Effector memory CD8-positive, alpha-beta T cell (primary cell): Measurements from ENCODE around the gene RANGRF.
"Not testable (repeated sequence)": the region's sequence is repeated elsewhere in the genome, so short reads cannot be mapped to it uniquely, and the experiment has no call there.

ENCODE experiments used
- ATAC-seq: fragments of 150-1000 bp; cut with Tn5 transposase; replicated peaks from 2 replicates; pipeline ENCODE4 v1.10.0; 2021; ENCODE audit warnings: mild to moderate bottlenecking, moderate library complexity
- DNase-seq, 3 experiments: peaks; one replicate each; pipeline ENCODE4 v3.0.0; 2021
- H3K27ac Mint-ChIP-seq, 2 donors: one replicate each; pipeline ENCODE4 v1.8.0; 2022; ENCODE audit warnings: mild to moderate bottlenecking in 2 of 2, mixed read lengths in 2 of 2, moderate library complexity in 2 of 2
- H3K27me3 Mint-ChIP-seq, 2 donors: one replicate each; pipeline ENCODE4 v1.8.0; 2022; ENCODE audit warnings: mixed read lengths in 2 of 2
- H3K36me3 Mint-ChIP-seq: one replicate; pipeline ENCODE4 v1.8.0; 2022; ENCODE audit warnings: mild to moderate bottlenecking, moderate library complexity, mixed read lengths; ENCODE audit not compliant: insufficient read depth
- H3K4me1 Mint-ChIP-seq, 2 donors: one replicate each; pipeline ENCODE4 v1.8.0; 2022; ENCODE audit warnings: low read depth in 2 of 2, mixed read lengths in 2 of 2
- H3K4me3 Mint-ChIP-seq, 2 donors: one replicate each; pipeline ENCODE4 v1.8.0; 2022; ENCODE audit warnings: mild to moderate bottlenecking in 2 of 2, mixed read lengths in 2 of 2, moderate library complexity in 2 of 2
- H3K9me3 Mint-ChIP-seq, 2 donors: one replicate each; pipeline ENCODE4 v1.8.0; 2022; ENCODE audit warnings: mixed read lengths in 2 of 2
- total RNA-seq, 9 experiments: gene quantifications; one replicate each; lab custom pipeline; 2026; lab: John Stamatoyannopoulos, UW

The RANGRF gene, protein sequence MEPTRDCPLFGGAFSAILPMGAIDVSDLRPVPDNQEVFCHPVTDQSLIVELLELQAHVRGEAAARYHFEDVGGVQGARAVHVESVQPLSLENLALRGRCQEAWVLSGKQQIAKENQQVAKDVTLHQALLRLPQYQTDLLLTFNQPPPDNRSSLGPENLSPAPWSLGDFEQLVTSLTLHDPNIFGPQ
- total RNA-seq = 17.3 to 39.2 (median 29.4) reads per million in 9 experiments

DNA sequence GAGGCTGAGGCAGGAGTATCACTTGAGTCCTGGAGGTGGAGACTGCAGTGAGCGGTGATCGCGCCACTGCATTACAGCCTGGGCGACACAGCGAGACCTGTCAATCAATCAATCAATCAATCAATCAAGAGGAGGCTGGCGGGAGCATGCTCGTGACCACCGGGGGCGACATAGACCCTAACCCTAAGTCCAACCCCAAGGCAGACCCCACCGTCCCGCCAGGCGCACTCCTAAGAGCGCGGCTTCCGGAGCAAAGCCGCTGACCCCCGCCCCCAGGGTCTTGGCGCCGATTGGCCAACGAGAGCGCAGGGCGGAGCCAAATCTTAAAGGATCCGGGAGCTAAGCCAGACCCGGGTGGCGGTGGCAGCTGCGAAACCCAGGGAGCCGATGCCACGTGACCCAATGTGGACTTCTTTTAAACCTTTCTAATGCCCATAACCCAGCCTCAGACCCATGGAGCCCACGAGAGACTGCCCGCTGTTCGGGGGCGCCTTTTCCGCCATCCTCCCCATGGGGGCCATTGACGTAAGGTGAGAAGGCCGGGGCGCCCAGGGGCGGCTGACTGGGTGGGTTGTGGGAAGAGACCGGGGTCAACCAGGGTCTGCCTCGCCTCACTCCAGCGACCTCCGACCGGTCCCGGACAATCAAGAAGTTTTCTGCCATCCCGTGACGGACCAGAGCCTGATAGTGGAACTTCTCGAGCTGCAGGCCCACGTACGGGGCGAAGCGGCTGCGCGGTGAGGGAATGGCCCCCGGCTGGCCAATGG is at the start of gene RANGRF:
Gene RANGRF, plus strand, starts transcription at position 335 of the 767 bp plus-strand sequence. Its CDS starts 119 bp downstream, at position 454.
- peak within 1 kb of the TSS; percentile 89 to 90 for H3K4me3 Mint-ChIP-seq
- peak within 1 kb of the TSS; percentile 94 to 95 for H3K27ac Mint-ChIP-seq
- ATAC-seq (peak; percentile 91), DNase-seq (peak; percentile 63 to 71 (median 69))
- peaks cover 23 to 33% of the 10 kb centered on the region in 2 donors for H3K4me1 Mint-ChIP-seq
- no peaks in the 10 kb centered on the region for H3K27me3 Mint-ChIP-seq
- peaks cover 7% of the 10 kb centered on the region for H3K36me3 Mint-ChIP-seq
- no peaks in the 10 kb centered on the region for H3K9me3 Mint-ChIP-seq

DNA sequence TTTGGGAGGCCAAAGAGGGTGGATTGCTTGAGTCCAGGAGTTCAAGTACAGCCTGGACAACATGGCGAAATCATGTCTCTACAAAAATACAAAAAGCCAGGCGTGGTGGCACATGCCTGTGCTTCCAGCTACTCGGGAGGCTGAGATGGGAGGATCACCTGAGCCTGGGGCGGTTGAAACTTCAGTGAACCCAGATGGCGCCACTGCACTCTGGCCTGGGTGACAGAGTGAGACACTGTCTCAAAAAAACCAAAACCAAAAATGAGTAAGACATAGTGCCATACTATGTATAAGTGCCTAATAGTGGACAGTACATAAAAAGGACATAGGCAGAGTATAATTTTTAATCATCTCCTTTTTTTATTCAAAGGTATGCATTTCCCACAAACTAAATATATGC is 44.6 kb upstream of the RANGRF start:
- Mint-ChIP-seq H3K27ac (peak overlapping the region in 1 of 2 donors; percentile 32), H3K9me3 (no peaks in the 10 kb centered on the region), H3K4me3 (peak overlapping the region; percentile 17 to 53), H3K36me3 (peaks cover 73% of the 10 kb centered on the region), H3K27me3 (no peaks in the 10 kb centered on the region), H3K4me1 (peaks cover 40 to 51% of the 10 kb centered on the region in 2 donors)
- no peak for ATAC-seq
- DNase-seq = no peak

DNA sequence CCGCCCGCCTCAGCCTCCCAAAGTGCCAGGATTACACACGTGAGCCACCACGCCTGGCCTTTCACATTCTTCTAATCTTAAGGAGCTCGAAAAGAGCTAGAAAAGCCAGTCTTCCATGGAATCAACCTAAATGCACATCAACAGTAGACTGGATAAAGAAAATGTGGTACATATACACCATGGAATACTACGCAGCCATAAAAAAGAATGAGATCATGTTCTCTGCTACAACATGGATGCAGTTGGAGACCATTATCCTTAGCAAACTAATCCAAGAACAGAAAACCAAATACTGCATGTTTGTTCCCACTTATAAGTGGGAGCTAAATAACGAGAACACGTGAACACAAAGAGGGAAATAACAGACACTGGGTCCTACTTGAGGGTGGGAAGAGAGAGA is 43.7 kb upstream of the RANGRF start:
- peak overlapping the region; percentile 53 to 96 for H3K4me3 Mint-ChIP-seq
- peak overlapping the region in 1 of 2 donors; percentile 32 for H3K27ac Mint-ChIP-seq
- peaks cover 71% of the 10 kb centered on the region for H3K36me3 Mint-ChIP-seq
- no peaks in the 10 kb centered on the region for H3K9me3 Mint-ChIP-seq
- no peaks in the 10 kb centered on the region for H3K27me3 Mint-ChIP-seq
- H3K4me1 Mint-ChIP-seq = peaks cover 44 to 60% of the 10 kb centered on the region in 2 donors
- ATAC-seq (no peak), DNase-seq (no peak)

DNA sequence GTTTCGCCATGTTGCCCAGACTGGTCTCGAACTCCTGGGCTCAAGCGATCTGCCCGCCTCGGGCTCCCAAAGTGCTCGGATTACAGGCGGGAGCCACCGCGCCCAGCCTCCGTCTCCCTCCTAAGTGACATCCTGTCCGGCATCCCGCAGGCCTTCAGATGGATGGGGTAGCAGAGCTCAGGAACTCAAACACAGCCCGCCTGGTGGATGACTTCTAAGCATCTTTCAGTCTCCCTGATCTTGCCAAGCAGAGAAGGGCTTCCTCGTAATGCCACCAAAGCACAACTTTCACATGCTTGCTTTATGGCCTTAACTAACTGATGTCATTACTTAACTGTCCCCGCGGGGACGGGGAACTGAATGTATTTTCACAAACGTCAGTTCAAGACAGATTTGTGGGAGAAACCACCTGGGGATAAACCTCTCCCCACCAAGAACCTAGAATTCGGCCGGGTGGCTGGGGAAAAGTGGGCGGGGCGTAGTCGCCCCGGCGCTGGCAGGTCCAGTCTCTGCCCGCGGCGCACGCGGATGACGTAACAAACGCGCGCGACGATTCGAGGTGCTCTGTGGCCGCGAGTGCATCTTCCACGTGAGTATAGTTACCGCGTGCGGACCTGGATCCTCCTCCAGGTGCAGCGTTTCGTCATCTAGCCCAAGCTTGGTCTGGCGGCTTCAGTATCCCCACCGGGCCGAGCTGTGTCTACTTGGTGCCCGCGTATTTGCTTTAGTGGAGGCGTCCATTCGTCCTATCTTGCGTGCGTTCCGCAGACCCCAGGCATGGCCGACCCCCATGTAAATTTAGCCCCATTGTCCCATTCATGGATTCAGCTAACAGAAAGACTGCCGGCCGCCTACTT is 39.5 kb upstream of the RANGRF start, which contains the start of gene PFAS:
Gene PFAS, plus strand, starts transcription at position 539 of the 857 bp plus-strand sequence. CDS start 4,649 bp downstream, outside the sequence.
- Mint-ChIP-seq H3K27ac (peak within 1 kb of the TSS; percentile 96 to 99), H3K4me3 (peak within 1 kb of the TSS; percentile 96 to 100), H3K36me3 (peaks cover 39% of the 10 kb centered on the region), H3K4me1 (peaks cover 38 to 58% of the 10 kb centered on the region in 2 donors), H3K27me3 (no peaks in the 10 kb centered on the region), H3K9me3 (no peaks in the 10 kb centered on the region)
- DNase-seq = peak; percentile 95 to 96 (median 96)
- peak; percentile 57 for ATAC-seq

DNA sequence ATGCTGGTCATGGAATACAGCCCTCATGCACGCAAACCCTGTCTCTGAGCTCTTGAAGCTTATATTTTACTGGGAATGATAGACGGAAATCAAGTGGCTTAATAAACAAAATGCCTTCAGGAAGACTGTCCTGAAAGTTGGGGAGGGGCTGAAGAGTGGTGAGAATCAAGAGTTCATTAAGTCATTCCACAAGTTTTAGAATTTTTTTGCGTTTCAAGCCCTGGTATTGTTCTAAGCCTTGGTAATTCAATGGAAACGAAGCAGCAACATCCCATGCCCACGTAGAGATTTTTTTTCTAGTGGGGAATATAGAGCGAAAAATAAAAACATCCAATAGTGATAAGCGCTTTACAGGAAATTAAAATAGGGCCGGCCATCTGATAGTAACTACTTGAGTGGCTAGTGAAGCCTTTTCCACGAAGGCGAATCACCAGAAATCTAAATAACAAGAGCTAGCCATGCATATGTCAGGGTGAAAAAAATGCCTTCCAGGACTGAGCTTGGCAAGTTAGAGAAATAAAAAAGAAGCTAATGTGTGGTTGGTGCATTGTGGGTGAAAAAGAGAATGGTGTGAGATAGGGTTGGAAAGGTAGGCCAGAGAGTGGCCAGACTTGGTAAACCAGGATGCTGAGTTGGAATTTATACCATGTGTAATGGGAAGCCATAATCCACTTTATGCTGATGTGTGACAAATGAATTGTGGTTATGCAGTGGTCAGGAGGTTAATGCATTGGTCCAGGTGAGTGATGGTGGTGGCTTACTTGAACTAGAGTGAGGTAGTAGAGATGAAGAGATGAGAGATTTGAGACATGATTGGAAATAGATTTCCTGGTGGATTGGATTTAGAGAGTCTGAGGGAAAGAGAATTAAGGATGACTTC is 38.6 kb upstream of the RANGRF start:
- H3K27ac Mint-ChIP-seq = peak overlapping the region; percentile 96 to 99
- H3K36me3 Mint-ChIP-seq = peaks cover 39% of the 10 kb centered on the region
- no peak for DNase-seq
- no peaks in the 10 kb centered on the region for H3K9me3 Mint-ChIP-seq
- H3K4me1 Mint-ChIP-seq = peaks cover 34 to 49% of the 10 kb centered on the region in 2 donors
- no peak for ATAC-seq
- H3K4me3 Mint-ChIP-seq = peak overlapping the region; percentile 96 to 100
- no peaks in the 10 kb centered on the region for H3K27me3 Mint-ChIP-seq

DNA sequence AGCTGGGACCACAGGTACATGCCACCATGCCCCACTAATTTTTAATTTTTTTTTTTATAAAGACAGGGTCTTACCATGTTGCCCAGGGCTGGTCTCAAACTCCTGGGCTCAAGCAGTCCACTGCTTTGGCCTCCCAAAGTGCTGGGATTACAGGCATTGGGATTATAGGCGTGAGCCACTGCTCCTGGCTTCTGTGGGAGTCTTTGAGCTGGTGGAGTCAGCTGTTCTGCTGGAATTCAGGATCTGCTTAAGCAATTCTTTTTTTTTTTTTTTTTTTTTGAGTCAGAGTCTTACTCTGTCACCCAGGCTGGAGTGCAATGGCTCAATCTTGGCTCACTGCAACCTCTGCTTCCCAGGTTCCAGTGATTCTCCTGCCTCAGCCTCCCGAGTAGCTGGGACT is 37.1 kb upstream of the RANGRF start:
- peaks cover 38% of the 10 kb centered on the region for H3K36me3 Mint-ChIP-seq
- H3K4me3 Mint-ChIP-seq, H3K27ac Mint-ChIP-seq, H3K27me3 Mint-ChIP-seq, DNase-seq, ATAC-seq, H3K9me3 Mint-ChIP-seq: not testable (repeated sequence)
- peaks cover 23 to 33% of the 10 kb centered on the region in 2 donors for H3K4me1 Mint-ChIP-seq

DNA sequence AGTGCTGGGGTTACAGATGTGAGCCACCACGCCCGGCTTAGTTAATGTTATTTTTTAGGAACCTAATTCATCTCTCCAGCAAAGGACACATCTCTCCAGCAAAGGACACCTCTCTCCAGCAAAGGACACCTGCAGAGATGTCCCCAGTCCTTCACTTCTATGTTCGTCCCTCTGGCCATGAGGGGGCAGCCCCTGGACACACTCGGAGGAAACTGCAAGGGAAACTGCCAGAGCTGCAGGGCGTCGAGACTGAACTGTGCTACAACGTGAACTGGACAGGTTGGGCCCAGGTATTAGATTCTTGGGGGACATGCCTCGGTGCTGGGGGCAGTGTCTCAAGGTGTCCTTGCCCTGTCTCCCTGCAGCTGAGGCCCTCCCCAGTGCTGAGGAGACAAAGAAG is 34.7 kb upstream of the RANGRF start:
- DNase-seq (no peak), ATAC-seq (no peak)
- Mint-ChIP-seq H3K36me3 (peaks cover 21% of the 10 kb centered on the region), H3K27ac (no peak overlapping the region), H3K4me1 (peaks cover 11 to 19% of the 10 kb centered on the region in 2 donors), H3K27me3 (no peaks in the 10 kb centered on the region), H3K4me3 (no peak overlapping the region), H3K9me3 (no peaks in the 10 kb centered on the region)

DNA sequence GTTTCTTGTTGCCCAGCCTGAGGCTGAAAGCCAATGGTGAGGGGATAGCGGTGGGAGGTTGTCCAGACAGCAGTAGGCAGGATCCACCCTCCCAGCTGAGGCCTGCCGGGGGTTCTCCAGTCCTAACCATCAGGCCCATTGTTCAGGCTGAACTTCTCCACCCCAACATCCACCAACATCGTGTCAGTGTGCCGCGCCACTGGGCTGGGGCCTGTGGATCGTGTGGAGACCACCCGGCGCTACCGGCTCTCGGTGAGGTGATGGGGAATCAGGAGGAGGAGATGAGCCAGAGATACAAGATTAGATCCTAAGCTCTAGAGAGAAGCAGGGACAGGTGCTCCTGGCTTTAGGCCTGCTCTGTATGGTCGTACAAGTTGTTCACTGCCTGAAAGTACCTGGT is 33.6 kb upstream of the RANGRF start:
- H3K27ac Mint-ChIP-seq = no peak overlapping the region
- no peak overlapping the region for H3K4me3 Mint-ChIP-seq
- H3K27me3 Mint-ChIP-seq = no peaks in the 10 kb centered on the region
- peaks cover 14% of the 10 kb centered on the region for H3K36me3 Mint-ChIP-seq
- ATAC-seq = no peak
- H3K4me1 Mint-ChIP-seq = peaks cover 5 to 8% of the 10 kb centered on the region in 2 donors
- H3K9me3 Mint-ChIP-seq = no peaks in the 10 kb centered on the region
- DNase-seq = no peak

DNA sequence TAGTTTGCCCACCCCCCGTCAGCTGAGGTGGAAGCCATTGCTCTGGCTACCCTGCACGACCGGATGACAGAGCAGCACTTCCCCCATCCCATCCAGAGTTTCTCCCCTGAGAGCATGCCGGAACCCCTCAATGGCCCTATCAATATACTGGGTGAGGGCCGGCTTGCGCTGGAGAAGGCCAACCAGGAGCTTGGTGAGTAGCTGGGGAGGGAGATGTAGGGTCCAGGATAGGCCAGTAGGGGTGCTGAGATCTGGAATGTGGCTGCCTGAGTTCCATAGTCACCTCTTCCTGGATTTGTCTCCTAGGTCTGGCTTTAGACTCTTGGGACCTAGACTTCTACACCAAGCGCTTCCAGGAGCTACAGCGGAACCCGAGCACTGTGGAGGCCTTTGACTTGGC is 33.0 kb upstream of the RANGRF start:
- Mint-ChIP-seq H3K36me3 (peaks cover 14% of the 10 kb centered on the region), H3K27me3 (no peaks in the 10 kb centered on the region), H3K27ac (no peak overlapping the region), H3K4me1 (peaks cover 0 to 2% of the 10 kb centered on the region in 2 donors), H3K4me3 (no peak overlapping the region), H3K9me3 (no peaks in the 10 kb centered on the region)
- ATAC-seq (no peak), DNase-seq (no peak)

DNA sequence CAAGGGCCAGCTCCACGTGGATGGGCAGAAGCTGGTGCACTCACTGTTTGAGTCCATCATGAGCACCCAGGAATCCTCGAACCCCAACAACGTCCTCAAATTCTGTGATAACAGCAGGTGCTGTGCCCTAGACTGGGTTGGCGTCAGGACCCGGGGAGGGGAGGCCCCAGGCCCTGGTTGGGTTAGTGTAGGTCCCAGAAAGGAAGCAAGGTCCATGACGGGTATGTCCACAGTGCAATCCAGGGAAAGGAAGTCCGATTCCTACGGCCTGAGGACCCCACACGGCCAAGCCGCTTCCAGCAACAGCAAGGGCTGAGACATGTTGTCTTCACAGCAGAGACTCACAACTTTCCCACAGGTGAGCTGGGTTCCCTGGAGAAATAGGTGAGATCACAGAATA is 32.2 kb upstream of the RANGRF start:
- H3K27ac Mint-ChIP-seq = no peak overlapping the region
- H3K4me1 Mint-ChIP-seq = no peaks in the 10 kb centered on the region
- DNase-seq (no peak), ATAC-seq (no peak)
- H3K4me3 Mint-ChIP-seq = no peak overlapping the region
- H3K36me3 Mint-ChIP-seq = peaks cover 14% of the 10 kb centered on the region
- H3K27me3 Mint-ChIP-seq = no peaks in the 10 kb centered on the region
- no peaks in the 10 kb centered on the region for H3K9me3 Mint-ChIP-seq

DNA sequence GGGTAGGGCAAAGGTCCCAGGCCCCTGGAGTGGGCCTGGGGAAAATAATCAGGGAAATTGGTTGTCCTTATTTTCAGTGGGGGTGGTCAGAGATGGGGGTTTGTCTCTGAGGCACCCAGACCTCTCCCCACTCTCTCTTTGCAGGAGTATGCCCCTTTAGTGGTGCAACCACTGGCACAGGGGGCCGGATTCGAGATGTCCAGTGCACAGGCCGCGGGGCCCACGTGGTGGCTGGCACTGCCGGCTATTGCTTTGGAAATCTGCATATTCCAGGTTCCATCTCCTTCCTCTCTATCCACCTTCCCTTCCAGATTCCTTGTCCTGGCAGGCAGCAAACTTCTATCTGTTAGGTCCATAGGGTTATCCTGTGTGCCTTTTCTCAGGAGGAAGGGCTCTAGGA is 31.8 kb upstream of the RANGRF start:
- Mint-ChIP-seq H3K4me1 (no peaks in the 10 kb centered on the region), H3K9me3 (no peaks in the 10 kb centered on the region), H3K27me3 (no peaks in the 10 kb centered on the region), H3K36me3 (peaks cover 14% of the 10 kb centered on the region), H3K4me3 (no peak overlapping the region), H3K27ac (no peak overlapping the region)
- ATAC-seq = no peak
- DNase-seq = no peak

DNA sequence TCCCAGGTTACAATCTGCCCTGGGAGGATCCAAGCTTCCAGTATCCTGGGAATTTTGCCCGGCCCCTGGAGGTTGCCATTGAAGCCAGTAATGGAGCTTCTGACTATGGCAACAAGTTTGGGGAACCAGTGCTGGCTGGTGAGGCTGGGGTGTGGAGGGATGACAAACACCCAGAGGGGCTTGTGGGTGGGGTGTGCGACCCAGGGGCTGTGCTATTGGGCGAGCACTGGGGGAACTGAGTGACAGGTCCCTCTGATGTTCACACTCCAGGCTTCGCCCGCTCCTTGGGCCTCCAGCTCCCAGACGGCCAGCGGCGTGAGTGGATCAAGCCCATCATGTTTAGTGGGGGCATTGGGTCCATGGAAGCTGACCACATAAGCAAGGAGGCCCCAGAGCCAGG is 30.7 kb upstream of the RANGRF start:
- Mint-ChIP-seq H3K27me3 (no peaks in the 10 kb centered on the region), H3K4me3 (no peak overlapping the region), H3K36me3 (peaks cover 14% of the 10 kb centered on the region), H3K4me1 (no peaks in the 10 kb centered on the region), H3K27ac (no peak overlapping the region), H3K9me3 (no peaks in the 10 kb centered on the region)
- ATAC-seq (no peak), DNase-seq (no peak)
